ENCODE results near the gene DNTTIP2.

DNA sequence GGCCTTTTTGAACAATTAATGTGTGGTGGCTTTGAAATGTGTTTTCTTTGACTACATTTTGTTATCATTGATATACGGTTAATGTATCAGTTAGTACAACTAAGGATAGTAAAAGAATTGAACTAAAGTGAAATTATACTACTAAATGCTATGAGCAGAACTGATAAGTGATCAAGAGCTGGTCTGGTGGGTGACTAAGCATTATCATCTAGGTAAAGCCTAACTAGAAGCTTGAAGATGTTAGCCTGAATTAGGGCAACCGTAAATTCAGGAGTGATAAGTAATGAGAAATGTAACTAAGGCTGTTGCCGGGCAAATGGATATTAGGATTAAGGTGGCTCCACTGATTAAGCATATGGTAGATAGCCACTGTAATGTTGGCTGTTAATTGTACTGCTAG lies 46.2 kb upstream of the DNTTIP2 start:
- TF ChIP-seq, protein P1, sequence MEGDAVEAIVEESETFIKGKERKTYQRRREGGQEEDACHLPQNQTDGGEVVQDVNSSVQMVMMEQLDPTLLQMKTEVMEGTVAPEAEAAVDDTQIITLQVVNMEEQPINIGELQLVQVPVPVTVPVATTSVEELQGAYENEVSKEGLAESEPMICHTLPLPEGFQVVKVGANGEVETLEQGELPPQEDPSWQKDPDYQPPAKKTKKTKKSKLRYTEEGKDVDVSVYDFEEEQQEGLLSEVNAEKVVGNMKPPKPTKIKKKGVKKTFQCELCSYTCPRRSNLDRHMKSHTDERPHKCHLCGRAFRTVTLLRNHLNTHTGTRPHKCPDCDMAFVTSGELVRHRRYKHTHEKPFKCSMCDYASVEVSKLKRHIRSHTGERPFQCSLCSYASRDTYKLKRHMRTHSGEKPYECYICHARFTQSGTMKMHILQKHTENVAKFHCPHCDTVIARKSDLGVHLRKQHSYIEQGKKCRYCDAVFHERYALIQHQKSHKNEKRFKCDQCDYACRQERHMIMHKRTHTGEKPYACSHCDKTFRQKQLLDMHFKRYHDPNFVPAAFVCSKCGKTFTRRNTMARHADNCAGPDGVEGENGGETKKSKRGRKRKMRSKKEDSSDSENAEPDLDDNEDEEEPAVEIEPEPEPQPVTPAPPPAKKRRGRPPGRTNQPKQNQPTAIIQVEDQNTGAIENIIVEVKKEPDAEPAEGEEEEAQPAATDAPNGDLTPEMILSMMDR (IDR thresholded peaks at IDR 0.05) = no peak
- TF ChIP-seq REST (IDR thresholded peaks at IDR 0.05; ENCODE audit: insufficient read depth in 1 of 2, low read depth in 2 of 2, low read length in 1 of 2) = no peak
